Posterior vena cava (tissue), 2 donors: ENCODE measurements around the gene FGG. TPM values are rescaled to one million over a fixed set of nuclear protein-coding genes. Genes with fewer than 3 reads are reported as not detected.

Source experiments
- DNase-seq: peaks from one replicate; pipeline ENCODE4 v3.0.0-alpha.2; 2020; ENCODE audit warnings: low spot score
- intact Hi-C, 2 donors: fragments of 100-400 bp; cut with DNase I; formaldehyde crosslinking; loops; one replicate each; pipeline versions ENCODE4 v1.14.1 to v1.14.2; 2022 to 2023
- total RNA-seq, 2 donors: library from RNA; stranded (reverse); fragmentation: NEBNext Ultra II Directional; extraction: Animal tissue kit (Norgen Biotek cat#: 25700); gene quantifications; one replicate each; pipeline ENCODE4 v1.2.1, GENCODE V29; 2021
- donor health status: DM: yes; HTN: yes; CAD: no.
- donor health status: DM: yes; HTN: yes; CAD: no.

FGG gene
- total RNA-seq, 2 donors from 2014 or later: 0.88 TPM; not detected in 1

DNA sequence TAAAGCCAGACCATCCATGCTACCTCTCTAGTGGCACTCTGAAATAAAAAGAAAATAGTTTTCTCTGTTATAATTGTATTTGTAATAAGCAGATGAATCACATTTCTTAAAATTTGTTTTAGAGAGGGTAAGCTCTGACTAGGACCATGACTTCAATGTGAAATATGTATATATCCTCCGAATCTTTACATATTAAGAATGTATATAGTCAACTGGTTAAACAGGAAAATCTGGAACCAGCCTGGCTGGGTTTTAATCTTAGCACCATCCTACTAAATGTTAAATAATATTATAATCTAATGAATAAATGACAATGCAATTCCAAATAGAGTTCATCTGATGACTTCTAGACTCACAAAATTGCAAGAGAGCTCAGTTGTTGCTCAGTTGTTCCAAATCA lies 48.1 kb downstream of the FGG start:
- no peak for DNase-seq
- intact Hi-C loops: loop anchor here in 1 of 2 donors (10.0 kb wide), 1 partner anchor 790 kb away; no protein-coding TSS in a partner anchor

DNA sequence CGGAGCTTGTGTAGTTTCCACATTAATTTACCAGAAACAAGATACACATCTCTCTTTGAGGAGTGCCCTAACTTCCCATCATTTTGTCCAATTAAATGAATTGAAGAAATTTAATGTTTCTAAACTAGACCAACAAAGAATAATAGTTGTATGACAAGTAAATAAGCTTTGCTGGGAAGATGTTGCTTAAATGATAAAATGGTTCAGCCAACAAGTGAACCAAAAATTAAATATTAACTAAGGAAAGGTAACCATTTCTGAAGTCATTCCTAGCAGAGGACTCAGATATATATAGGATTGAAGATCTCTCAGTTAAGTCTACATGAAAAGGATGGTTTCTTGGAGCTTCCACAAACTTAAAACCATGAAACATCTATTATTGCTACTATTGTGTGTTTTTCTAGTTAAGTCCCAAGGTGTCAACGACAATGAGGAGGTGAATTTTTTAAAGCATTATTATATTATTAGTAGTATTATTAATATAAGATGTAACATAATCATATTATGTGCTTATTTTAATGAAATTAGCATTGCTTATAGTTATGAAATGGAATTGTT lies 49.7 kb downstream of the FGG start, which contains the start of gene FGB:
Gene FGB, plus strand, starts transcription at position 315 of the 558 bp plus-strand sequence. Its CDS starts 8 bp downstream, at position 323.
- intact Hi-C loops: loop anchor here in 1 of 2 donors (10.0 kb wide), 1 partner anchor 792 kb away; no protein-coding TSS in a partner anchor
- DNase-seq: no peak

GRCh38 chr4:154560824-154561231 lies 51.6 kb downstream of the FGG start:
- intact Hi-C loops: loop anchor here in 1 of 2 donors (10.0 kb wide), 1 partner anchor 794 kb away; no protein-coding TSS in a partner anchor
- no peak for DNase-seq

GRCh38 chr4:154560419-154560801 lies 52.0 kb downstream of the FGG start:
- DNase-seq: no peak
- intact Hi-C loops: loop anchor here in 1 of 2 donors (10.0 kb wide), 1 partner anchor 794 kb away; no protein-coding TSS in a partner anchor

GRCh38 chr4:154559494-154560418 lies 52.7 kb downstream of the FGG start:
- DNase-seq: no peak
- intact Hi-C loops: loop anchor here in 1 of 2 donors (10.0 kb wide), 2 partner anchors 65 to 795 kb away; no protein-coding TSS in a partner anchor

DNA sequence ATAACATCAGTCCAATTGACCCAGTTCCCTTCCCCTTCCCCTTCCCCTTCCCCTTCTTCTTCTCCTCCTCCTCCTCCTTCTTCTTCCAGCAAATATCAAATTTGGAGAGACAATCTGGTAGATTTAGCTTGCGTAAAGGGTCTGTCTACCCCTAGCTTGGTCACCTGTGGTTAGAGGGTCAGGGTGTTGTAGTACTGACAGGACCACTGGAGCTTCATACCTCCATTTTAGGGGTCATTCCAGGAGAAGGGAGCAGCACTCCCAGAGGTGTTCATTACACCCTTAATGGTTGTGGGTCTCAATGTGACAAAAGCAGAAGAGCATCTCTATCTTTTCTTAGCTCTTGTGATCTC lies 53.3 kb downstream of the FGG start:
- no peak for DNase-seq
- intact Hi-C loops: loop anchor here in 1 of 2 donors (10.0 kb wide), 1 partner anchor 66 kb away; no protein-coding TSS in a partner anchor

Other genes starting within 250 kb of the FGG start
- under 1 TPM; 0.28 to 0.71 TPM for gene DCHS2, start 120.9 kb downstream of the FGG start, total RNA-seq
- gene PLRG1, start 62.3 kb downstream of the FGG start, total RNA-seq: 10 to 100 TPM; 66.8 to 69.5 TPM
- gene FGB, start 49.6 kb downstream of the FGG start, total RNA-seq: 1 to 10 TPM in 1 of 2 donors, not detected in 1; 1.5 TPM
- 1 to 10 TPM in 1 of 2 donors, not detected in 1; 1.6 TPM for gene FGA, start 21.9 kb downstream of the FGG start, total RNA-seq
- gene LRAT, start 131.3 kb upstream of the FGG start, total RNA-seq: under 1 TPM in 1 of 2 donors, not detected in 1; 0.10 TPM
- not detected for gene RBM46, start 168.6 kb upstream of the FGG start, total RNA-seq